ENCODE data around the gene KRTAP10-3. TPM values are rescaled to one million over a fixed set of nuclear protein-coding genes. Genes with fewer than 3 reads are reported as not detected.

The KRTAP10-3 gene
- total and polyA plus RNA-seq, 8 donors: not detected

GRCh38 chr21:44549525-44550211, 8.9 kb downstream of the KRTAP10-3 start:
- no peak for ATAC-seq
- no peak for FAIRE-seq
- H3K36me3 ChIP-seq: no peaks in the 10 kb centered on the region
- WGBS, 2 donors: 60 to 66% methylated on average over 25 of the region's 25 CpGs
- no peak for TF ChIP-seq CTCF (IDR thresholded peaks at IDR 0.05)
- no peak overlapping the region for H3K27ac ChIP-seq
- no peaks in the 10 kb centered on the region for H3K27me3 ChIP-seq
- DNase-seq: no peak
- intact Hi-C loops (cut with DNase I): no loop called here
- no peaks in the 10 kb centered on the region for H3K9me3 ChIP-seq
- H3K4me1 ChIP-seq: no peaks in the 10 kb centered on the region
- no peak overlapping the region for H3K4me3 ChIP-seq

DNA sequence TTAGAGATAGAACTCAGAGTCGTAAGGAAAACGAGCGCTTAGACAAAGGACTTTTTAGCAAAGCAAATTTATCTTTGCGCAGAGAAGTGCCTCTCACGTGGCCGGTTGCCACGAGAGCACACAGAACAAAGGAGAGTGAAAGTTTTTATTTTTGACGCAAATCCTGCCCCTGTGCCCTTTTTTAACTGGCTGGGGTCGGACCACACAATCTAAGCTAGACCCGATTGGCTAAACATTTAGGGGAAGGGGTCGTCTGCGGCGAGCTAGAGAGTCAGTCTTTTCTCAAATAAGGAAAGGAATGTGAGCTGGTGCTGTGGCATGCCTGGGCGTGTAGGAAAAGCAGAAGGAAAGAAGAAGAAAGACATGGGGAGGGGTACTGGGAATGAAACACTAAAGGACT, 9.7 kb downstream of the KRTAP10-3 start:
- no peaks in the 10 kb centered on the region for H3K36me3 ChIP-seq
- TF ChIP-seq CTCF (IDR thresholded peaks at IDR 0.05): no peak
- DNase-seq: no peak
- H3K4me3 ChIP-seq: no peak overlapping the region
- H3K4me1 ChIP-seq: no peaks in the 10 kb centered on the region
- ATAC-seq: no peak
- WGBS, 2 donors: 16 to 26% methylated on average over 14 of the region's 14 CpGs
- FAIRE-seq: no peak
- no peaks in the 10 kb centered on the region for H3K9me3 ChIP-seq
- intact Hi-C loops (cut with DNase I): no loop called here
- H3K27me3 ChIP-seq: no peaks in the 10 kb centered on the region
- H3K27ac ChIP-seq: no peak overlapping the region

- Histone ChIP-seq H3K27ac (no peak overlapping the region), H3K4me1 (no peaks in the 10 kb centered on the region), H3K27me3 (no peaks in the 10 kb centered on the region), H3K36me3 (no peaks in the 10 kb centered on the region), H3K4me3 (no peak overlapping the region), H3K9me3 (no peaks in the 10 kb centered on the region)
- intact Hi-C loops (cut with DNase I): no loop called here
- 45 to 56% methylated on average over 13 of the region's 13 CpGs for WGBS, 2 donors
- DNase-seq: no peak
- no peak for ATAC-seq
- no peak for FAIRE-seq
- no peak for TF ChIP-seq CTCF (IDR thresholded peaks at IDR 0.05)
Measured at GRCh38 chr21:44548381-44548780, 10.2 kb downstream of the KRTAP10-3 start.

DNA sequence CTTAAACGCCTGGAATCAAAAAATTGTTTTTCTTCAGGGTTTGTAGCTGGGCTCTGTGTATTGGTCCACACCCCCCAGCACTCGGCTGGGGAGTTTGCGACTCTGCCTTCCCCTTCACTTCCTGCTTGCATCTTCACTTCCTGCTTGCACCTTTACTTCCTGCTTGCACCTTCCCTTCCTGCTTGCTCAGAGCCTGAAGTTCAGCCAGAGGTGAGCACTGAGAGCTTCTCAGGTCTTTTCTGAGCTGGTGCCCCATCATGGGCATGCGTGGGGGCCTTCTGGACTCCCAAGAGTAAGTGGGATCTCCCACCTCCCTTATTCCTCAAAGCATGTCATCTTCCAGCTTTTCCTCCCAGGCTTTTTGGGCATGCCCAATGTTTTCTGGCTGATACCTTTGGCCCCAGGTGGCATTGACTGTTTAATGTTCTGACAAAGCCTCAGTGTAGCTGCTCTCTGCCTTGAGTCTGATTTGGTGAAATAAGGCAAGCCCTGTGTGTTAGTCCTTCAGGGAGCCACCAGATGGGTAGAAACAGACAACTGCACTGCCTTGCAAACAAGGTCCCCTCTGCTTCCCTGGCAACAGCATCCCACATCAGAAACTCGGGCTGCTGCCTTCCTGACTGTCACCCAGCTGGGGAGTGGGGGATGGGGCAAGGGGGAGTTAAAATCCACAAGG, 10.8 kb downstream of the KRTAP10-3 start:
- Histone ChIP-seq H3K27me3 (no peaks in the 10 kb centered on the region), H3K27ac (no peak overlapping the region), H3K36me3 (no peaks in the 10 kb centered on the region), H3K4me3 (no peak overlapping the region), H3K9me3 (no peaks in the 10 kb centered on the region), H3K4me1 (no peaks in the 10 kb centered on the region)
- intact Hi-C loops (cut with DNase I): no loop called here
- ATAC-seq (no peak), DNase-seq (no peak), FAIRE-seq (no peak)
- TF ChIP-seq CTCF (IDR thresholded peaks at IDR 0.05): no peak
- 40% methylated on average over 5 of the region's 5 CpGs for WGBS, 2 donors

DNA sequence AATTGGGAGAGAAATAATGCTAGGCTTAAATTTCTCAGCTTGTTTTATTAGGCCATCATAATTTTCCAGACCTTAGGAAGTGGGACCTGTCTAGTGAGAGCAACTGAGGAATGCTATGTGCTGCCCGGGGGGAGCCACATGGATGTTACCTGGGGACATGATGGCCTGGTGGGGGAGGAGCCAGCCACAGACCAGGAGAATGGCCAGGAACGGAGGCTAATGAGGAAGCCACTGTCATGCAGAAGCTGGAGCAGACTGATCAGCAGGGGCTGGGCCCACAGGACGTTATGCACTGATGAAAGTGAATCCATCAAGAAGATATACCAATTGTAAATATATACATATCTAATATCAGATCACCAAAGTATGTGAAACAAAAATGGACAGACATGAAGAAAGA, 14.0 kb downstream of the KRTAP10-3 start:
- Histone ChIP-seq H3K4me1 (no peaks in the 10 kb centered on the region), H3K4me3 (no peak overlapping the region), H3K27ac (no peak overlapping the region), H3K9me3 (no peaks in the 10 kb centered on the region), H3K27me3 (no peaks in the 10 kb centered on the region), H3K36me3 (no peaks in the 10 kb centered on the region)
- DNase-seq (no peak), ATAC-seq (no peak), FAIRE-seq (no peak)
- intact Hi-C loops (cut with DNase I): no loop called here
- TF ChIP-seq CTCF (IDR thresholded peaks at IDR 0.05): no peak
- WGBS, 2 donors: 54 to 71% methylated on average over 3 of the region's 3 CpGs

Data from pancreas (tissue), 10 donors.